Psoas muscle (tissue), 8 donors: ENCODE measurements around the gene KIF19. TPM values are rescaled to one million over a fixed set of nuclear protein-coding genes. Genes with fewer than 3 reads are reported as not detected.

Source experiments
- ATAC-seq, 4 donors: fragments of 200-7000 bp; cut with Tn5 transposase; one replicate each; pipeline ENCODE4 v1.9.1; 2020; ENCODE audit warnings: moderate library complexity in 3 of 4, mild to moderate bottlenecking in 2 of 4
- DNase-seq, 2 donors: peaks; one replicate each; pipeline ENCODE4 v3.0.0-alpha.2; 2020
- H3K27ac ChIP-seq: fragments of 200-600 bp; one replicate; pipeline ENCODE4 v1.8.0; 2022
- H3K27me3 ChIP-seq, 3 donors: fragments of 200-600 bp in 1 of 3; one replicate each; pipeline versions ENCODE4 v1.6.1 to v1.8.0; 2013 to 2022; ENCODE audit warnings: low read length in 2 of 3, mild to moderate bottlenecking in 2 of 3, moderate library complexity in 1 of 3; ENCODE audit not compliant: insufficient read depth in 3 of 3
- H3K36me3 ChIP-seq, 2 donors: fragments of 200-600 bp in 1 of 2; one replicate each; pipeline versions ENCODE4 v1.6.1 to v1.8.0; 2013 to 2022; ENCODE audit warnings: low read depth in 1 of 2, mild to moderate bottlenecking in 1 of 2, moderate library complexity in 1 of 2; ENCODE audit not compliant: insufficient read depth in 1 of 2
- H3K4me1 ChIP-seq: fragments of 200-600 bp; one replicate; pipeline ENCODE4 v1.8.0; 2022
- H3K4me3 ChIP-seq: fragments of 200-600 bp; one replicate; pipeline ENCODE4 v1.8.0; 2022; ENCODE audit warnings: mild to moderate bottlenecking
- H3K9me3 ChIP-seq: fragments of 200-600 bp; one replicate; pipeline ENCODE4 v1.8.0; 2022
- WGBS, 3 donors: extraction: QIAGEN DNeasy Blood & Tissue Kit; methylation state at CpG; one replicate each; pipeline versions ENCODE4 v1.1.6 to v1.1.7; 2013; 5-methylcytosine and 5-hydroxymethylcytosine counted together
- intact Hi-C, 2 donors: fragments of 100-400 bp; cut with DNase I; formaldehyde crosslinking; loops; one replicate each; pipeline versions ENCODE4 v1.11.0 to v1.14.2; 2022
- polyA plus RNA-seq, 3 donors: library from polyadenylated mRNA; stranded (reverse); fragments of 200-250 nt; gene quantifications; one replicate each; pipeline ENCODE4 v1.2.3, GENCODE V29; 2013
- total RNA-seq, 4 donors: library from RNA; stranded (reverse); fragmentation: NEBNext Ultra II Directional in 2 of 4; extraction: Animal tissue kit (Norgen Biotek cat#: 25700) in 2 of 4; gene quantifications; one replicate each; pipeline versions ENCODE4 v1.2.1 to v1.2.4, GENCODE V29; 2021 to 2023
- TF ChIP-seq, protein P1 (sequence below): fragments of 200-600 bp; IDR thresholded peaks from one replicate; pipeline ENCODE4 v1.8.0; 2022; ENCODE audit warnings: antibody characterized with exemption
- donor health status: healthy with polysubstance abuse.
- donor health status: DM: no; HTN: no; CAD: no; lungs with moderate emphysema.
- donor health status: Bipolar disorder and iron deficiency.
- donor health status: healthy.
- donor health status: DM: yes; HTN: yes; CAD: no.
- donor health status: DM: no; HTN: no; CAD: no.
- donor health status: DM: no; HTN: no; CAD: no.
- donor health status: DM: yes; HTN: yes; CAD: no.

Gene KIF19
- total and polyA plus RNA-seq, 7 donors, result 0.13 to 0.44 (median 0.27) TPM

DNA sequence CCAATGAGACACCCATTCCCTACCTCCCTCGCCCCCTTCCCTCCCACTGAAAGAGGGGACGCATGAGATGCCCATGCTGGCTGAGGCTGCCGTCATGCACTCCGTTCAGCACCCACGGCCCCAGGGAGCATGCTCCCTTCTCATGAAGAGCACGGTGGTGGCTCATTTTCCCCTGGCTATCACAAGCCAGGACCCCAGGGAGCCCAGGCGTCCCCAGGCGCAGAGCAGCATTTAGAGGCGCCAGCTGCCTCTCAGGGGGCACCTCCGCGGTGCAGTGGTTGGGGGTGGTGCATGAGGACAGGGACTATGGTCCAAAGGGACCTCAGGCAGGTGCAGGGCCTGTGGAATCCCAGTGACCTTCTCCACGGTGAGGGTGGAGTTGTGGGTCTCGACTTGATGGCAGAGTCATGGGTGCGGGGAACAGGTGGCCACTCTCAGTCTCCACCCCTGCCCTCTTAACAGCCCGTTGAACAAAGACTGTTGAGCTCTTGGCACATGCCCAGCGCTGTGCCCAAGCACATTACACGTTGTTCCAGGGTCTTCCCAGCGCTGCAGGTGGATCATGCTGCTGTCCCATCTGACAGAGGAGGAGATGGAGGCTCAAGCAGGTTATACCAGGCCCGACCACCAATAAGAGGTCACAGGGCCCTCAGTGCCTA is 13.6 kb downstream of the KIF19 start:
- no peaks in the 10 kb centered on the region for H3K36me3 ChIP-seq
- no peak for ATAC-seq
- no peak overlapping the region for H3K4me3 ChIP-seq
- intact Hi-C loops, result no loop called here
- H3K9me3 ChIP-seq, result no peaks in the 10 kb centered on the region
- no peak overlapping the region for H3K27ac ChIP-seq
- H3K4me1 ChIP-seq, result no peaks in the 10 kb centered on the region
- TF ChIP-seq, protein P1, sequence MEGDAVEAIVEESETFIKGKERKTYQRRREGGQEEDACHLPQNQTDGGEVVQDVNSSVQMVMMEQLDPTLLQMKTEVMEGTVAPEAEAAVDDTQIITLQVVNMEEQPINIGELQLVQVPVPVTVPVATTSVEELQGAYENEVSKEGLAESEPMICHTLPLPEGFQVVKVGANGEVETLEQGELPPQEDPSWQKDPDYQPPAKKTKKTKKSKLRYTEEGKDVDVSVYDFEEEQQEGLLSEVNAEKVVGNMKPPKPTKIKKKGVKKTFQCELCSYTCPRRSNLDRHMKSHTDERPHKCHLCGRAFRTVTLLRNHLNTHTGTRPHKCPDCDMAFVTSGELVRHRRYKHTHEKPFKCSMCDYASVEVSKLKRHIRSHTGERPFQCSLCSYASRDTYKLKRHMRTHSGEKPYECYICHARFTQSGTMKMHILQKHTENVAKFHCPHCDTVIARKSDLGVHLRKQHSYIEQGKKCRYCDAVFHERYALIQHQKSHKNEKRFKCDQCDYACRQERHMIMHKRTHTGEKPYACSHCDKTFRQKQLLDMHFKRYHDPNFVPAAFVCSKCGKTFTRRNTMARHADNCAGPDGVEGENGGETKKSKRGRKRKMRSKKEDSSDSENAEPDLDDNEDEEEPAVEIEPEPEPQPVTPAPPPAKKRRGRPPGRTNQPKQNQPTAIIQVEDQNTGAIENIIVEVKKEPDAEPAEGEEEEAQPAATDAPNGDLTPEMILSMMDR, result no peak
- WGBS, 3 donors, result 71 to 82% (median 81%) methylated on average over 19 of the region's 19 CpGs
- no peak for DNase-seq
- H3K27me3 ChIP-seq, result peaks cover 0 to 17% (median 4%) of the 10 kb centered on the region in 3 donors

DNA sequence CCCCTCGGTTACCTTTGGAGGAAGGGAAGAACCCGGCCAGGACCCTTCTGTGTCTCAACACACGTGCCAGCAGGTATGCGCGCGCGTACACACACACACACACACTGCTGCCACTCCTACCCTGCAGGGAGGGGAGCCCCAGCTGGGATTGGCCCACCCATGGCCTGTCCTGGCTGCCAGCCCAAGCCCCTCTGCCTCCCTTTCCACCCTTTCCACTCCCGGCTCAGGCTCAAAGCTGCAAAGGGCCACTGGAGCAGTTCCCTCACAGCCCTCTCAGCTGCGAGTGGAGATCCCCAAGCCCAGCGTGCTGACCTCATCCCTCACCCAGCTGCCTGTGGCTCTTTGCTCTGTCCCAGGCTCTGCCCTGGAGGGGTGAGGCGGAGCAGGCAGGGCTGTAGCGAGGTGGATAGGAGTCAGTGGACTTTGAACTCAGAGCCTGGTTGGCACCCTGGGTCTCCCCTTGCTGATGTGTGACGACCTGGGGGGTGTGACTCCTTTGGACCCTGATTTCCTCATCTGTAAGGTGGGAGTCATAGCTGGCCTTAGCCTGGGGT is 14.5 kb downstream of the KIF19 start:
- Histone ChIP-seq H3K9me3 (no peaks in the 10 kb centered on the region), H3K4me3 (no peak overlapping the region), H3K4me1 (no peaks in the 10 kb centered on the region), H3K27me3 (peaks cover 0 to 18% (median 4%) of the 10 kb centered on the region in 3 donors), H3K27ac (no peak overlapping the region), H3K36me3 (no peaks in the 10 kb centered on the region)
- 62 to 74% (median 70%) methylated on average over 9 to 13 of the region's 13 CpGs for WGBS, 3 donors
- no peak for DNase-seq
- ATAC-seq, result no peak
- TF ChIP-seq, protein P1, result no peak
- intact Hi-C loops, result no loop called here

DNA sequence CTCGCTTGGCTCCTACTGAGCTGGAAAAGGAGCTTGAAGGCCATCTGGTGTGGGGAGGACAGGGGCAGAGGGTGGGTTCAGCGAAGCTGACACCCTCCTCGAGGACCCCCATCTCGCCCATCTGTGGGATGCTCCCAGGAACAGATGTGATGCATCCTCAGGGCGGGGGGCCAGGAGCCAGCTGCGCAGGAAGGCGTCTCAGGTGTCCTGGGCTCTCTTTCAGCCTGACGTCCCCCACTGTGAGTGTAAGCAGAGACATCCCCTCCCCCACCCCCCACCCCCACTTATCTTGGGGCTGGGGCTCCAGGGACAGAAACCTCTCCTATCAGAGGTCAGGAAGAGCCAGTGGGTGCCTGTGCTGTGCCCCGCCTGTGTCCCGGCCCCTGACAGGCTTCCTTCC is 16.2 kb downstream of the KIF19 start:
- Histone ChIP-seq H3K4me1 (no peaks in the 10 kb centered on the region), H3K9me3 (no peaks in the 10 kb centered on the region), H3K36me3 (no peaks in the 10 kb centered on the region), H3K4me3 (no peak overlapping the region), H3K27me3 (peaks cover 0 to 11% (median 4%) of the 10 kb centered on the region in 3 donors), H3K27ac (no peak overlapping the region)
- TF ChIP-seq, protein P1, result no peak
- intact Hi-C loops, result no loop called here
- DNase-seq, result no peak
- ATAC-seq, result no peak
- 68 to 80% (median 75%) methylated on average over 10 of the region's 10 CpGs for WGBS, 3 donors

DNA sequence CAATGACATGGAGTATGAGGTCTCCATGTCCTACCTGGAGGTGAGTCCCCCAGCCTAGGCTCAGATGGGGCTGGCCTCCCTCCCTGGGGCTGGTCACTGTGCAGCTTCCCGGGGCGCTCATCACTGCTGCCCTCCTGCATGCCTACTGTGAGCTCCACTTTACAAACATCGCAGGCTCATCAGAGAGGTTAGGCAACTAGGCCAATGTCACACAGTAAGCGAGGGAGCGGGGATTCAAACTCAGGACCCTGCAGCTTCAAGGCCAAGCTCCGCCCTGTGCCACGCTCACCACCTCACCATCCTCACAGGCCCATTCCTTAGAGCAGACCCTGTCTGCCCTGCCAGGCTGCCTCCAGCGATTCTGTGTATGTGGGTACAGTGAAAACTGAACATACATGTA is 17.1 kb downstream of the KIF19 start:
- TF ChIP-seq, protein P1, result no peak

More for the DNA sequence above, 17.1 kb downstream of the KIF19 start:
- no peaks in the 10 kb centered on the region for H3K9me3 ChIP-seq
- H3K27ac ChIP-seq, result no peak overlapping the region
- H3K27me3 ChIP-seq, result peaks cover 0 to 13% (median 6%) of the 10 kb centered on the region in 3 donors
- ATAC-seq, result no peak
- intact Hi-C loops, result no loop called here
- no peak overlapping the region for H3K4me3 ChIP-seq
- no peaks in the 10 kb centered on the region for H3K4me1 ChIP-seq
- no peak for DNase-seq
- H3K36me3 ChIP-seq, result no peaks in the 10 kb centered on the region
- 85 to 97% (median 86%) methylated on average over 8 of the region's 8 CpGs for WGBS, 3 donors
